Measurements from ENCODE around the gene CDH26. TPM values are rescaled to one million over a fixed set of nuclear protein-coding genes. Genes with fewer than 3 reads are reported as not detected.
A peak's percentile ranks its signal among the peaks of the same experiment; 100 is the strongest.

Gene CDH26
- total and polyA plus RNA-seq, 3 donors from 2014 or later: 1.7 to 3.5 (median 2.0) TPM

GRCh38 chr20:60048634-60049521 is 90.7 kb downstream of the CDH26 start:
- peak; percentile 52 for DNase-seq
- 62 to 69% methylated on average over 11 of the region's 11 CpGs for WGBS, 2 donors
- Histone ChIP-seq H3K4me3 (peak overlapping the region in 1 of 2 donors; percentile 2), H3K9me3 (no peaks in the 10 kb centered on the region), H3K27me3 (no peaks in the 10 kb centered on the region), H3K27ac (no peak overlapping the region), H3K36me3 (ENCODE audit: low read depth, missing control alignments) (no peaks in the 10 kb centered on the region), H3K4me1 (no peaks in the 10 kb centered on the region)
- no peak for TF ChIP-seq POLR2A (IDR thresholded peaks at IDR 0.05)
- TF ChIP-seq CTCF (IDR thresholded peaks at IDR 0.05): no peak
- intact Hi-C loops (cut with DNase I; ENCODE audit: low total_unique reads): no loop called here

- intact Hi-C loops (cut with DNase I; ENCODE audit: low total_unique reads): no loop called here
- no peaks in the 10 kb centered on the region for H3K27me3 ChIP-seq
- H3K36me3 ChIP-seq (ENCODE audit: low read depth, missing control alignments): no peaks in the 10 kb centered on the region
- DNase-seq: no peak
- 54 to 60% methylated on average over 5 of the region's 5 CpGs for WGBS, 2 donors
- H3K4me1 ChIP-seq: no peaks in the 10 kb centered on the region
- H3K9me3 ChIP-seq: no peaks in the 10 kb centered on the region
- no peak overlapping the region for H3K4me3 ChIP-seq
- TF ChIP-seq POLR2A (IDR thresholded peaks at IDR 0.05) (no peak), CTCF (IDR thresholded peaks at IDR 0.05) (no peak)
- no peak overlapping the region for H3K27ac ChIP-seq
These were observed 91.4 kb downstream of the CDH26 start for GRCh38 chr20:60049601-60050000.

- intact Hi-C loops (cut with DNase I; ENCODE audit: low total_unique reads): no loop called here
These were observed 92.1 kb downstream of the CDH26 start for GRCh38 chr20:60050193-60050947.

GRCh38 chr20:60051911-60052310 is 93.7 kb downstream of the CDH26 start:
- H3K4me3 ChIP-seq: no peak overlapping the region
- 60 to 79% methylated on average over 2 to 3 of the region's 3 CpGs for WGBS, 2 donors
- TF ChIP-seq CTCF (IDR thresholded peaks at IDR 0.05): no peak
- TF ChIP-seq POLR2A (IDR thresholded peaks at IDR 0.05): no peak
- H3K27me3 ChIP-seq: no peaks in the 10 kb centered on the region
- no peak for DNase-seq
- H3K9me3 ChIP-seq: no peaks in the 10 kb centered on the region
- H3K36me3 ChIP-seq (ENCODE audit: low read depth, missing control alignments): no peaks in the 10 kb centered on the region
- intact Hi-C loops (cut with DNase I; ENCODE audit: low total_unique reads): no loop called here
- H3K4me1 ChIP-seq: no peaks in the 10 kb centered on the region
- H3K27ac ChIP-seq: no peak overlapping the region

More at GRCh38 chr20:60050193-60050947, 92.1 kb downstream of the CDH26 start:
- H3K27ac ChIP-seq: no peak overlapping the region
- 51 to 61% methylated on average over 10 to 13 of the region's 13 CpGs for WGBS, 2 donors
- H3K9me3 ChIP-seq: no peaks in the 10 kb centered on the region
- no peak for DNase-seq
- H3K27me3 ChIP-seq: no peaks in the 10 kb centered on the region
- H3K36me3 ChIP-seq (ENCODE audit: low read depth, missing control alignments): no peaks in the 10 kb centered on the region
- no peak overlapping the region for H3K4me3 ChIP-seq
- TF ChIP-seq POLR2A (IDR thresholded peaks at IDR 0.05) (no peak), CTCF (IDR thresholded peaks at IDR 0.05) (no peak)
- no peaks in the 10 kb centered on the region for H3K4me1 ChIP-seq
